ENCODE data around the gene NSMF. TPM values are rescaled to one million over a fixed set of nuclear protein-coding genes. Genes with fewer than 3 reads are reported as not detected.

Gene NSMF
- total and polyA plus RNA-seq, 2 donors (not counting 3 experiments of a cell fraction or from before 2014, with no cell fraction given) = 43.3 to 53.7 TPM

DNA sequence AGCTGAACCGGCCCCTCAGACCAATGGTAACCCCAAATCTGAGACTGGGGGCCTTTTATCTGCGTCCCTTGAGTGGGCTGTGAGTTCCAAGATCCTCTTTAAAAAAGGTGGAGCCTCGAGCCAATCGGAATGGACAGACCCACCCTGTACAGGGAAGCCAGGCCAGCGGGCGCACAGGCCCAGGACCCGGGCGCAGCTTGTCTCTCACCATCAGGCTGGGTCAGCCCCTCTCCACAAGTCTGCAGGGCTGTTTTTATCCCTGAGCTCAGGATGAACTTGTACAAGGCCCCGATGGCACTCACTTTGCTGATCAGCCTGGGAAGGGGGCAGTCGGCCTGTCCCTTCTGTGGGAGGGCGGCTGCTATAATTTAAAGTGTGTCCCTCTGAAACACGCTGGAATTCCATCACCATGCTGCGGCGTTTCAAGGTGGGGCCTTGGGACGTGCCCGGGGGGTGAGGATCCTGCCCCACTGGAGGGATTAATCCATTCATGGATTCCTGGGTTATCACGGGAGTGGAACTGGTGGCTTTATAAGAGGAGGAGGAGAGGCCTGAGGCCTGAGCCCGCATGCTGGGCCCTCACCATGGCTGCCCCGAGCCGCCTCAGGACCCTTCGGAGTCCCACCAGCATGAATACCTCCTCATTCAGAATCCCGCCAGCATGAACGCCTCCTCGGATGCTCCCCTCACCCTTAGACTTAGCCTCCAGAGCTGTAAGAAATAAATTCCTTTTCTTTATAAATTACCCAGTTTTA is 50.3 kb downstream of the NSMF start:
- Histone ChIP-seq H4K20me1 (replicated peaks; ENCODE audit: control insufficient read depth, extremely low read depth, insufficient read depth, low read length) (no peaks in the 10 kb centered on the region), H3K9me3 (replicated peaks; ENCODE audit: control insufficient read depth, insufficient read depth, low read length) (no peaks in the 10 kb centered on the region), H3K27me3 (ENCODE audit: control insufficient read depth in 2 of 2, insufficient read depth in 2 of 2, low read length in 2 of 2) (no peaks in the 10 kb centered on the region), H3K36me3 (ENCODE audit: control insufficient read depth in 2 of 2, extremely low read depth in 1 of 2, insufficient read depth in 2 of 2, low read length in 2 of 2) (no peaks in the 10 kb centered on the region), H3K4me1 (ENCODE audit: control insufficient read depth, extremely low read depth, insufficient read depth, low read length) (peaks cover 35% of the 10 kb centered on the region), H3K4me2 (ENCODE audit: insufficient read depth, low read length) (no peak overlapping the region), H2AFZ (ENCODE audit: low read depth, low read length) (no peak overlapping the region), H3K9me1 (replicated peaks; ENCODE audit: control insufficient read depth, extremely low read depth, insufficient read depth, low read length) (no peaks in the 10 kb centered on the region), H3K27ac (ENCODE audit: insufficient read depth, low read depth, low read length) (no peak overlapping the region), H3K79me2 (ENCODE audit: control insufficient read depth, insufficient read depth, low read length) (peaks cover 9% of the 10 kb centered on the region), H3K9ac (replicated peaks; ENCODE audit: extremely low read depth, insufficient read depth, low read length) (no peak overlapping the region), H3K4me3 (replicated peaks in 1 of 3; ENCODE audit: insufficient read depth in 1 of 3, low read depth in 1 of 3, low read length in 3 of 3) (no peak overlapping the region)
- dilution Hi-C loops (cut with MboI; ENCODE audit: extremely low pct_ligation_motif_present, low sequenced_read_pairs) = no loop called here
- FAIRE-seq = no peak
- BruUV-seq (replicated peaks) = no TSS peak
- DNase-seq (ENCODE audit: low read depth, low spot score) = no peak
- intact Hi-C loops (cut with micrococcal nuclease) = no loop called here
- TF ChIP-seq POLR2A (IDR thresholded peaks at IDR 0.05; ENCODE audit: low read depth, low read length) (no peak), EZH2 (IDR thresholded peaks at IDR 0.05; ENCODE audit: borderline replicate concordance, low read depth, low read length, severe bottlenecking) (no peak), GATA2 (IDR thresholded peaks at IDR 0.05; ENCODE audit: insufficient read depth, insufficient read length, low read depth, low read length) (no peak), MYC (IDR thresholded peaks at IDR 0.05; ENCODE audit: low read depth, low read length) (no peak), JUN (IDR thresholded peaks at IDR 0.05; ENCODE audit: borderline replicate concordance, insufficient read depth, insufficient read length, low read depth) (no peak), POLR2AphosphoS5 (IDR thresholded peaks at IDR 0.05; ENCODE audit: insufficient read depth, low read depth, low read length) (no peak), FOS (IDR thresholded peaks at IDR 0.05; ENCODE audit: borderline replicate concordance, insufficient read depth, low read length) (no peak)
- TF ChIP-seq, protein P1, sequence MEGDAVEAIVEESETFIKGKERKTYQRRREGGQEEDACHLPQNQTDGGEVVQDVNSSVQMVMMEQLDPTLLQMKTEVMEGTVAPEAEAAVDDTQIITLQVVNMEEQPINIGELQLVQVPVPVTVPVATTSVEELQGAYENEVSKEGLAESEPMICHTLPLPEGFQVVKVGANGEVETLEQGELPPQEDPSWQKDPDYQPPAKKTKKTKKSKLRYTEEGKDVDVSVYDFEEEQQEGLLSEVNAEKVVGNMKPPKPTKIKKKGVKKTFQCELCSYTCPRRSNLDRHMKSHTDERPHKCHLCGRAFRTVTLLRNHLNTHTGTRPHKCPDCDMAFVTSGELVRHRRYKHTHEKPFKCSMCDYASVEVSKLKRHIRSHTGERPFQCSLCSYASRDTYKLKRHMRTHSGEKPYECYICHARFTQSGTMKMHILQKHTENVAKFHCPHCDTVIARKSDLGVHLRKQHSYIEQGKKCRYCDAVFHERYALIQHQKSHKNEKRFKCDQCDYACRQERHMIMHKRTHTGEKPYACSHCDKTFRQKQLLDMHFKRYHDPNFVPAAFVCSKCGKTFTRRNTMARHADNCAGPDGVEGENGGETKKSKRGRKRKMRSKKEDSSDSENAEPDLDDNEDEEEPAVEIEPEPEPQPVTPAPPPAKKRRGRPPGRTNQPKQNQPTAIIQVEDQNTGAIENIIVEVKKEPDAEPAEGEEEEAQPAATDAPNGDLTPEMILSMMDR (IDR thresholded peaks at IDR 0.05; ENCODE audit: extremely low read depth in 1 of 2, insufficient read depth in 1 of 2, low read depth in 1 of 2, low read length in 2 of 2) = no peak
- TF ChIP-seq, protein P2, sequence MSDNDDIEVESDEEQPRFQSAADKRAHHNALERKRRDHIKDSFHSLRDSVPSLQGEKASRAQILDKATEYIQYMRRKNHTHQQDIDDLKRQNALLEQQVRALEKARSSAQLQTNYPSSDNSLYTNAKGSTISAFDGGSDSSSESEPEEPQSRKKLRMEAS (IDR thresholded peaks at IDR 0.05; ENCODE audit: insufficient read depth, insufficient read length) = no peak
- ChIA-PET POLR2A (interaction anchor here (1.2 kb wide), 1 partner anchor 107 kb away, joined by 3 read pairs; the partner anchor contains the start of gene NRARP), CTCF (interaction anchor here (1.2 to 4.6 kb wide), 6 partner anchors 14 to 122 kb away, joined by 3 to 36 read pairs (median 4); partner anchors contain the start of genes EXD3, NOXA1 and NRARP)
